Measurements from ENCODE around the gene KRT76. TPM values are rescaled to one million over a fixed set of nuclear protein-coding genes. Genes with fewer than 3 reads are reported as not detected.

The KRT76 gene
- total RNA-seq, 1 experiment from 2014 or later: not detected

GRCh38 chr12:52782502-52782901 is 5.4 kb upstream of the KRT76 start:
- H3K36me3 Mint-ChIP-seq (ENCODE audit: insufficient read depth in 1 of 3, low read depth in 3 of 3): no peaks in the 10 kb centered on the region
- Histone ChIP-seq H3K9ac (ENCODE audit: extremely low read depth, insufficient read length, low read length) (no peak overlapping the region), H2AFZ (ENCODE audit: low read length) (no peak overlapping the region), H4K91ac (ENCODE audit: insufficient read length, low read depth, low read length) (no peak overlapping the region), H3K79me1 (ENCODE audit: insufficient read depth, low read depth, low read length, poor library complexity, severe bottlenecking) (no peaks in the 10 kb centered on the region), H3K14ac (ENCODE audit: insufficient read depth, low read length) (no peak overlapping the region), H4K8ac (replicated peaks; ENCODE audit: insufficient read length, low read depth, low read length) (no peak overlapping the region), H3K27me3 (ENCODE audit: insufficient read depth, low read length) (no peaks in the 10 kb centered on the region), H3K4me2 (ENCODE audit: insufficient read depth, insufficient read length, low read length) (no peak overlapping the region), H3T11ph (ENCODE audit: low read length) (no peak overlapping the region), H3K4me1 (ENCODE audit: insufficient read depth, low read length) (no peaks in the 10 kb centered on the region), H2AK5ac (ENCODE audit: insufficient read length, low read length) (no peak overlapping the region), H3K27ac (ENCODE audit: insufficient read length, low read depth, low read length) (no peak overlapping the region), H3K18ac (ENCODE audit: insufficient read length, low read depth, low read length) (no peak overlapping the region), H2BK15ac (ENCODE audit: low read depth, low read length) (no peak overlapping the region), H2BK20ac (ENCODE audit: low read depth, low read length, poor library complexity, severe bottlenecking) (no peak overlapping the region), H3K4ac (ENCODE audit: low read depth, low read length) (no peak overlapping the region), H3K9me3 (ENCODE audit: control insufficient read depth, low read depth, low read length) (no peaks in the 10 kb centered on the region), H2BK12ac (ENCODE audit: insufficient read length, low read depth, low read length) (no peak overlapping the region), H3K56ac (ENCODE audit: insufficient read length, low read depth, low read length) (no peak overlapping the region), H4K5ac (ENCODE audit: insufficient read length, low read depth, low read length) (no peak overlapping the region), H3K79me2 (ENCODE audit: insufficient read depth, low read length) (no peaks in the 10 kb centered on the region), H2BK120ac (ENCODE audit: low read depth, low read length, poor library complexity, severe bottlenecking) (no peak overlapping the region), H3K23ac (ENCODE audit: insufficient read length, low read depth, low read length) (no peak overlapping the region), H4K20me1 (ENCODE audit: control insufficient read depth, insufficient read depth, insufficient read length) (no peaks in the 10 kb centered on the region), H3K23me2 (ENCODE audit: insufficient read length, low read depth, low read length, poor library complexity, severe bottlenecking) (no peaks in the 10 kb centered on the region), H2BK5ac (ENCODE audit: insufficient read length, low read length) (no peak overlapping the region)
- WGBS (ENCODE audit: extremely low coverage, insufficient read length, low lambda C conversion rate): no CpG with 5 or more reads among the region's 4 CpGs
- no peak for TF ChIP-seq CTCF (conservative IDR thresholded peaks at IDR 0.05)
- no peak overlapping the region for H3K27ac Mint-ChIP-seq
- peaks cover 26% of the 10 kb centered on the region for H3K27me3 Mint-ChIP-seq (ENCODE audit: low read depth)
- H3K9me3 Mint-ChIP-seq: peaks cover 0 to 2% of the 10 kb centered on the region in 2 experiments; a peak in 1 of 5 replicates
- H3K4me1 Mint-ChIP-seq: no peaks in the 10 kb centered on the region
- no peak for DNase-seq
- no peak overlapping the region for H3K4me3 Mint-ChIP-seq

Measured in H9 (cell line).